Measurements from ENCODE around the gene SLC2A5. TPM values are rescaled to one million over a fixed set of nuclear protein-coding genes. Genes with fewer than 3 reads are reported as not detected.
"Not testable (repeated sequence)": the region's sequence is repeated elsewhere in the genome, so short reads cannot be mapped to it uniquely, and the experiment has no call there.

The SLC2A5 gene
- polyA plus RNA-seq, 1 experiment, result 0.21 TPM

DNA sequence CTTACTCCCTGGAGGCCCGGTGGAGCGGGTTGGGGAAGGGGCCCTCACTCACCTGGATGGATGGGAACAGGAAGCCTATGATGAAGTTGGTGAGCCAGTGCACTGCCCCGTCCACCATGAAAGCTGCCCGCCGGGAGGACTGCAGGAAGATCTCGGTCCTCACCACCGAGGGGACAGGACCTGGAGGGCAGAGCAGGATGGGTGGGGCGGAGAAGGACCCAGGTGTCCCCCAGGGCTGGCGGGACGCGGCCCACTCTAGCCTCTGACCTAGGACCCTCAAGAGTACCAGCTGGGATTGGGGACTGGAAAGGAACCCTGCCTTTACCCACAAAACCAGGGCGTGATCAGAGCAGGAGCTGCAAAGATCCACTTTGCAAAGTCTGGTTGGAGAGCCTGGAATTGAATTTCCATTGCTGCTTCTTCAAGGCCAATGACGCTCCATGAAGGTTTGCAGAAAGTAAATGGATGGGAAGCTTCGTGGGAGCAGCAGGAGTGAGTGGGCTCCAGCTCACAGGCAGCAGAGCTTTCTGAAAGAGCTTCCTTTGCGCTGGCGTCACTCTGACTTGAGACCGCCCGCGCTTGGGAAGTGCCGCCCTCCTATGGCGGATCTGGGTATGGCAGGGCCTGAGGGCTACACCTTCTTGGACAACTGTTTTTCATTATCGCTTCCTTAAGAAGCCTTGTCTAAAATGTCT is 64.6 kb downstream of the SLC2A5 start:
- H3K4me3 ChIP-seq (ENCODE audit: low read depth, low read length), result no peak overlapping the region
- peak; percentile 76 for DNase-seq (ENCODE audit: low read depth, low spot score)
- ChIA-PET CTCF (interaction anchor here (0.5 to 3.5 kb wide), 68 partner anchors 8 to 521 kb away, joined by 3 to 162 read pairs (median 6); no protein-coding TSS in a partner anchor), POLR2A (interaction anchor here (0.6 to 1.3 kb wide), 5 partner anchors 24 to 168 kb away, joined by 3 to 5 read pairs (median 4); no protein-coding TSS in a partner anchor)
- H3K9me3 ChIP-seq (ENCODE audit: control insufficient read depth, insufficient read depth, low read length), result no peaks in the 10 kb centered on the region
- no peak overlapping the region for H3K27ac ChIP-seq (ENCODE audit: low read depth, low read length)
- TF ChIP-seq, protein P1, sequence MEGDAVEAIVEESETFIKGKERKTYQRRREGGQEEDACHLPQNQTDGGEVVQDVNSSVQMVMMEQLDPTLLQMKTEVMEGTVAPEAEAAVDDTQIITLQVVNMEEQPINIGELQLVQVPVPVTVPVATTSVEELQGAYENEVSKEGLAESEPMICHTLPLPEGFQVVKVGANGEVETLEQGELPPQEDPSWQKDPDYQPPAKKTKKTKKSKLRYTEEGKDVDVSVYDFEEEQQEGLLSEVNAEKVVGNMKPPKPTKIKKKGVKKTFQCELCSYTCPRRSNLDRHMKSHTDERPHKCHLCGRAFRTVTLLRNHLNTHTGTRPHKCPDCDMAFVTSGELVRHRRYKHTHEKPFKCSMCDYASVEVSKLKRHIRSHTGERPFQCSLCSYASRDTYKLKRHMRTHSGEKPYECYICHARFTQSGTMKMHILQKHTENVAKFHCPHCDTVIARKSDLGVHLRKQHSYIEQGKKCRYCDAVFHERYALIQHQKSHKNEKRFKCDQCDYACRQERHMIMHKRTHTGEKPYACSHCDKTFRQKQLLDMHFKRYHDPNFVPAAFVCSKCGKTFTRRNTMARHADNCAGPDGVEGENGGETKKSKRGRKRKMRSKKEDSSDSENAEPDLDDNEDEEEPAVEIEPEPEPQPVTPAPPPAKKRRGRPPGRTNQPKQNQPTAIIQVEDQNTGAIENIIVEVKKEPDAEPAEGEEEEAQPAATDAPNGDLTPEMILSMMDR (IDR thresholded peaks at IDR 0.05; ENCODE audit: low read depth, low read length), result peak; percentile 97
- peaks cover 2% of the 10 kb centered on the region for H3K27me3 ChIP-seq (ENCODE audit: control insufficient read depth, insufficient read depth, low read length)

- CTCF ChIA-PET, result interaction anchor here (0.6 to 3.5 kb wide), 29 partner anchors 10 to 323 kb away, joined by 3 to 162 read pairs (median 6); no protein-coding TSS in a partner anchor
- TF ChIP-seq, protein P1 (IDR thresholded peaks at IDR 0.05; ENCODE audit: low read depth, low read length), result no peak
- no peaks in the 10 kb centered on the region for H3K9me3 ChIP-seq (ENCODE audit: control insufficient read depth, insufficient read depth, low read length)
- H3K27me3 ChIP-seq (ENCODE audit: control insufficient read depth, insufficient read depth, low read length), result peaks cover 7% of the 10 kb centered on the region
- H3K4me3 ChIP-seq (ENCODE audit: low read depth, low read length), result no peak overlapping the region
- POLR2A ChIA-PET, result interaction anchor here (0.5 to 1.3 kb wide), 4 partner anchors 10 to 145 kb away, joined by 3 to 6 read pairs (median 4); no protein-coding TSS in a partner anchor
- no peak overlapping the region for H3K27ac ChIP-seq (ENCODE audit: low read depth, low read length)
- no peak for DNase-seq (ENCODE audit: low read depth, low spot score)
Measured at GRCh38 chr1:9004031-9004699, 65.3 kb downstream of the SLC2A5 start.

DNA sequence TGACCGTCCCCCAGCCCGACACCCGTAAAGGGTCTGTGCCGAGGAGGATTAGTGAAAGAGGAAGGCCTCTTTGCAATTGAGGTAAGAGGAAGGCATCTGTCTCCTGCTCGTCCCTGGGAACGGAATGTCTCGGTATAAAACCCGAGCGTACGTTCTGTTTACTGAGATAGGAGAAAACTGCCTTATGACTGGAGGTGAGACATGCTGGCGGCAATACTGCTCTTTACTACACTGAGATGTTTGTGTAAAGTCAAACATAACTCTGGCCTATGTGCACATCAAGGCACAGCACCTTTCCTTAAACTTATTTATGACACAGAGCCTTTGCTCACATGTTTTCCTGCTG is 67.2 kb downstream of the SLC2A5 start:
- CTCF ChIA-PET; H3K27ac ChIP-seq (ENCODE audit: low read depth, low read length): not testable (repeated sequence)

DNA sequence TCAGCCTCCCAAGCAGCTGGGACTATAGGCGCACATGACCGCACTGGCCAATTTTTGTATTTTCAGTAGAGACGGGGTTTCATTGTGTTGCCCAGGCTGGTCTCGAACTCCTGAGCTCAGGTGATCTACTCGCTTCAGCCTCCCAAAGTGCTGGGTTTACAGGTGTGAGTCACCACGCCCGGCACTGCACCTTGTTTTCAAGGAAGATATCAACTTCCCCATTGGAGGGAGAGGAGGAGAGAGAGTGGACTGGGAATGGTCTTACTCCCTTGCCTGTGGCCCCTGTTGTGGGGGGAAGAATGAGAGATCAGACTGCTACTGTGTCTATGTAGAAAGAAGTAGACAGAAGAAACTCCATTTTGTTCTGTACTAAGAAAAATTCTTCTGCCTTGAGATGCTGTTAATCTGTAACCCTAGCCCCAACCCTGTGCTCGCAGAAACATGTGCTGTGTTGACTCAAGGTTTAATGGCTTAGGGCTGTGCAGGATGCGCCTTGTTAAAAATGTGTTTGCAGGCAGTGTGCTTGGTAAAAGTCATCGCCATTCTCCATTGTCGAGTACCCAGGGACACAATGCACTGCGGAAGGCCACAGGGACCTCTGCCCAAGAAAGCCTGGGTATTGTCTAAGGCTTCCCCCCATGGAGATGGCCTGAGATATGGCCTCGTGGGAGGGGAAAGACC is 67.8 kb downstream of the SLC2A5 start:
- H3K27me3 ChIP-seq (ENCODE audit: control insufficient read depth, insufficient read depth, low read length); CTCF ChIA-PET; POLR2A ChIA-PET; H3K9me3 ChIP-seq (ENCODE audit: control insufficient read depth, insufficient read depth, low read length); H3K4me3 ChIP-seq (ENCODE audit: low read depth, low read length); DNase-seq (ENCODE audit: low read depth, low spot score); H3K27ac ChIP-seq (ENCODE audit: low read depth, low read length): not testable (repeated sequence)

More for the DNA sequence above, 67.2 kb downstream of the SLC2A5 start:
- POLR2A ChIA-PET; DNase-seq (ENCODE audit: low read depth, low spot score); H3K27me3 ChIP-seq (ENCODE audit: control insufficient read depth, insufficient read depth, low read length); H3K9me3 ChIP-seq (ENCODE audit: control insufficient read depth, insufficient read depth, low read length); H3K4me3 ChIP-seq (ENCODE audit: low read depth, low read length): not testable (repeated sequence)

DNA sequence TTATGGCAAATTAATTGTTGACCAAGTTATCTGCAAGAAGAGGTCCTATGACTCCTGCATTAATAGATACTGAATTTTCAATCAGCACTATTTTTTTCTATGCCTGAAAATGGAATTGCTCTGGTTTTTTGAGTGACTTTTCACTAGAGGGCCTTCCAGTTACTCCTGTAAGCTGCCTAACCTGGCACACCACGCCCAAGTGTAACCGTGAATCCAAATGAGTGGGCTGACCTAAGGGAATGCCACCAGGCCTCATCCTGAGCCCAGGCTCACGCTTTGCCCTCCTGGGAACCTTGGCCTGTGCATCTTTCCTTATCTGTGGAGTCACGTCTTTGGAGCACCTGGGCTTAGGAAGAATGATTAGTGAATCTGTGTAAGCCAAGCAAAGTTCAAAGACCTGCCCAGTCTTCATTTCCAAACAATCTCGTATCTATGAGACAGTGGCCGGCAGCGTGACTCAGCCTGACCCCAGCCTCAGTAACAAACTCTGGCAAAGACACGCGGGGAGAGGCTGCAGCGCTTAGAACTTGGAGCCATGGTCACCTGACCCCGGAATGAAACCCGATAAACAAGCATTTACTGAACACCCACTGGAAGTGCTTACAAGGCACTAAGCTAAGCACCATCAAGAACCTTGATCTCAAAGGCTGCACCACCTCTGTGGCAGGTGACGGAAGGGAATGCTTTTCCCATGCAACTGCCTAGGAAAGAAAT is 75.3 kb downstream of the SLC2A5 start:
- not testable (repeated sequence) for H3K27me3 ChIP-seq (ENCODE audit: control insufficient read depth, insufficient read depth, low read length); H3K4me3 ChIP-seq (ENCODE audit: low read depth, low read length); H3K27ac ChIP-seq (ENCODE audit: low read depth, low read length); H3K9me3 ChIP-seq (ENCODE audit: control insufficient read depth, insufficient read depth, low read length); DNase-seq (ENCODE audit: low read depth, low spot score)
- POLR2A ChIA-PET, result interaction anchor here (0.6 kb wide), 1 partner anchor 10 kb away, joined by 3 read pairs; no protein-coding TSS in a partner anchor
- CTCF ChIA-PET, result interaction anchor here (0.6 to 2.0 kb wide), 3 partner anchors 9 to 11 kb away, joined by 4 to 10 read pairs (median 5); no protein-coding TSS in a partner anchor
